Caco-2 (cell line): Measurements from ENCODE around the gene ADCY1. TPM values are rescaled to one million over a fixed set of nuclear protein-coding genes. Genes with fewer than 3 reads are reported as not detected.

ENCODE experiments used
- BruUV-seq: library from RNA; stranded (reverse); fragments of 400-500 nt; replicated peaks from 2 replicates; lab custom pipeline; 2021; lab: Mats Ljungman, UMichigan
- CTCF ChIA-PET: fragments of 300-600 bp; sonication (Branson Sonifier 250); formaldehyde crosslinking; loops from one replicate; lab custom pipeline; 2022; ENCODE audit warnings: antibody characterized with exemption; lab: Charles Lee
- POLR2A ChIA-PET: fragments of 300-600 bp; sonication (Branson Sonifier 250); formaldehyde crosslinking; loops from one replicate; lab custom pipeline; 2022; ENCODE audit warnings: antibody characterized with exemption; lab: Charles Lee
- DNase-seq, 2 experiments: peaks; one replicate each; pipeline versions ENCODE4 v3.0.0 to v3.0.0-alpha.2; 2020 to 2022
- H3K27me3 ChIP-seq: replicated peaks from 2 replicates; pipeline ENCODE4 v1.6.0; 2011; ENCODE audit warnings: low read length; ENCODE audit not compliant: control insufficient read depth, insufficient read depth
- H3K36me3 ChIP-seq: 2 replicates; pipeline ENCODE4 v1.5.1; 2011; ENCODE audit warnings: low read length; ENCODE audit not compliant: control insufficient read depth, insufficient read depth
- H3K4me1 ChIP-seq: fragments of 250-450 bp; sonication (Bioruptor Pico); 2 replicates; pipeline ENCODE4 v1.5.1; 2020; ENCODE audit warnings: mild to moderate bottlenecking
- H3K4me3 ChIP-seq: 2 replicates; pipeline ENCODE4 v1.5.1; 2011; ENCODE audit warnings: low read depth, mild to moderate bottlenecking, control low read depth, low read length
- H3K9me3 ChIP-seq: fragments of 250-450 bp; sonication (Bioruptor Pico); 2 replicates; pipeline ENCODE4 v1.5.1; 2020; ENCODE audit warnings: mild to moderate bottlenecking, moderate library complexity
- H3K27ac Mint-ChIP-seq: one replicate; pipeline ENCODE4 v1.8.0; 2022; ENCODE audit warnings: mixed read lengths; ENCODE audit not compliant: unreplicated experiment
- H3K27me3 Mint-ChIP-seq: one replicate; pipeline ENCODE4 v1.8.0; 2022; ENCODE audit warnings: mixed read lengths; ENCODE audit not compliant: insufficient read depth, unreplicated experiment
- H3K36me3 Mint-ChIP-seq: one replicate; pipeline ENCODE4 v1.8.0; 2022; ENCODE audit warnings: mild to moderate bottlenecking, mixed read lengths; ENCODE audit not compliant: insufficient read depth, unreplicated experiment
- H3K4me1 Mint-ChIP-seq: one replicate; pipeline ENCODE4 v1.8.0; 2022; ENCODE audit warnings: low read depth, mixed read lengths; ENCODE audit not compliant: unreplicated experiment
- H3K4me3 Mint-ChIP-seq: one replicate; pipeline ENCODE4 v1.8.0; 2022; ENCODE audit warnings: mild to moderate bottlenecking, moderate library complexity, mixed read lengths; ENCODE audit not compliant: unreplicated experiment
- H3K9me3 Mint-ChIP-seq: one replicate; pipeline ENCODE4 v1.8.0; 2022; ENCODE audit warnings: mixed read lengths; ENCODE audit not compliant: unreplicated experiment
- intact Hi-C: fragments of 100-400 bp; cut with micrococcal nuclease; formaldehyde crosslinking; loops from one replicate; pipeline ENCODE4 v1.10.0; 2022; ENCODE audit not compliant: unreplicated experiment
- total RNA-seq: library from RNA; stranded (reverse); gene quantifications from 2 replicates; pipeline ENCODE4 v1.2.3, GENCODE V29; 2022
- TF ChIP-seq, protein P1 (sequence below), 2 experiments: fragments of 200-600 bp in 1 of 2; IDR thresholded peaks; 1 replicate in 1 of 2; 2 replicates in 1 of 2; pipeline versions ENCODE4 v1.5.1 to v1.8.0; 2011 to 2022; ENCODE audit warnings: antibody characterized with exemption in 1 of 2, control low read depth in 1 of 2, inconsistent platforms in 1 of 2, low read depth in 1 of 2, low read length in 1 of 2, mild to moderate bottlenecking in 1 of 2, moderate library complexity in 1 of 2; ENCODE audit not compliant: insufficient read depth in 1 of 2, severe bottlenecking in 1 of 2, unreplicated experiment in 1 of 2

The ADCY1 gene
- total RNA-seq, 1 experiment from 2014 or later, result 2.9 TPM

DNA sequence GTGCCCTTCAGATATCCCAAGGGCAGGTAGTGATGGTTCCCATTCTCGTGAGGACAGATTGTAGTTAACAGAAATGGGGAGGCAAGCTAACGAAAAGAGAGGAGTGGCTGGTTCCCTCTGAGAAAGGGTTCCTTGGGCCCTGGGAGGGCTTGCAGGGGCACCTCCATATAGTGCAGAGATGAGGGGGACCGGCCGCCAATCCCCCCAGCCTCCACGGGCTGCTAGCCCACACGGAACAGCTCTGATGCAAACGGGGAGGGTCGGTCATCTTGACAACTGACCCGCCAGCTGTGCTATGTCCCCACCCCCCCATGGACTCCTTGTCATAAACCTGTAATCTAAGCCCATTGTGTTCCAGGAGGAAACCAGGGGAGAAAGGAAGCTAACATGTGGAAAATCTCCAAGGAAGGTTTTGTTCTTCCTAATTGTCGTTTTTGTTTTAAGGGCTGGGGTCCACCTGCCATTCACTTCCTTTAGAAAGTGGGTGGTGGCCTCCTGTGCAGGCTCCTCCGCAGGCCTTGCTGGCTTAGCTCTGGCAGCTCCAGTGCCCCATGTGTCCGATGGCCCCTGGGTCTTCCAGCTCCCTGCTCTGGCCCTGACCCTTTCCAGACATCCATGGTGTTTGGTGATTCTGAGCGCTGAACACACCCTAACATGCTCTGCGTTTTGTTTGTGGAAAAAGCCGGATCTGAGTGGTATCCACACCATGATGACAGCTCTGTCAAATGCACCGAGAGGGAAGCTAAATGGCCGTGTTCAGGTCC is 15.9 kb downstream of the ADCY1 start:
- Mint-ChIP-seq H3K4me3 (no peak overlapping the region), H3K36me3 (no peaks in the 10 kb centered on the region), H3K27ac (no peak overlapping the region), H3K9me3 (no peaks in the 10 kb centered on the region), H3K4me1 (no peaks in the 10 kb centered on the region), H3K27me3 (peaks cover 7% of the 10 kb centered on the region)
- Histone ChIP-seq H3K9me3 (no peaks in the 10 kb centered on the region), H3K36me3 (no peaks in the 10 kb centered on the region), H3K27me3 (no peaks in the 10 kb centered on the region), H3K4me3 (no peak overlapping the region), H3K4me1 (no peaks in the 10 kb centered on the region)
- intact Hi-C loops, result loop anchor here (10.0 kb wide), 1 partner anchor 265 kb away; no protein-coding TSS in a partner anchor
- DNase-seq, result peak in 1 of 2 experiments; percentile 20
- TF ChIP-seq, protein P1, sequence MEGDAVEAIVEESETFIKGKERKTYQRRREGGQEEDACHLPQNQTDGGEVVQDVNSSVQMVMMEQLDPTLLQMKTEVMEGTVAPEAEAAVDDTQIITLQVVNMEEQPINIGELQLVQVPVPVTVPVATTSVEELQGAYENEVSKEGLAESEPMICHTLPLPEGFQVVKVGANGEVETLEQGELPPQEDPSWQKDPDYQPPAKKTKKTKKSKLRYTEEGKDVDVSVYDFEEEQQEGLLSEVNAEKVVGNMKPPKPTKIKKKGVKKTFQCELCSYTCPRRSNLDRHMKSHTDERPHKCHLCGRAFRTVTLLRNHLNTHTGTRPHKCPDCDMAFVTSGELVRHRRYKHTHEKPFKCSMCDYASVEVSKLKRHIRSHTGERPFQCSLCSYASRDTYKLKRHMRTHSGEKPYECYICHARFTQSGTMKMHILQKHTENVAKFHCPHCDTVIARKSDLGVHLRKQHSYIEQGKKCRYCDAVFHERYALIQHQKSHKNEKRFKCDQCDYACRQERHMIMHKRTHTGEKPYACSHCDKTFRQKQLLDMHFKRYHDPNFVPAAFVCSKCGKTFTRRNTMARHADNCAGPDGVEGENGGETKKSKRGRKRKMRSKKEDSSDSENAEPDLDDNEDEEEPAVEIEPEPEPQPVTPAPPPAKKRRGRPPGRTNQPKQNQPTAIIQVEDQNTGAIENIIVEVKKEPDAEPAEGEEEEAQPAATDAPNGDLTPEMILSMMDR (IDR thresholded peaks at IDR 0.05; ENCODE audit: insufficient read depth in 1 of 2, low read depth in 1 of 2, low read length in 1 of 2, severe bottlenecking in 1 of 2, unreplicated experiment in 1 of 2), result no peak
- BruUV-seq, result no TSS peak
- ChIA-PET POLR2A (no interaction called here), CTCF (no interaction called here)

DNA sequence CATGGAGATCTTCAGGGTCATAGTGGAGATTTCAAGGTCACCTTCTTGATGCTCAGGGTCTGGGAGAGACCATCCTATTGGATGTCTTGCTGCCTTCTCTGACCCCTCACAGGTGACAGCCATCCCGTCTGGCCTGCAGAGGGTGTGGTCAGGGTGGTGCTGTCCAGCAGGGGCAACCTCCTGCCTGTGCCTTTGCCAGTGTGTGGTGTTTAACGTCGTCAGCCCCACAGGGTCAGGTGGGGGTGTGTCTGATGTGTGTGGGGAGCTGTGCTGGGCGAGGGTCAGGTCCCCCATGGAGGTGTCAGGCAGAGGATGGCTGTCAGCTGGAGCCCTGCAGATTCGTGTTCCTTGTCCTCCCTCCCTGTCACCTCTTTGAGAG is 16.5 kb downstream of the ADCY1 start:
- H3K4me1 Mint-ChIP-seq, result no peaks in the 10 kb centered on the region
- Histone ChIP-seq H3K9me3 (no peaks in the 10 kb centered on the region), H3K4me1 (no peaks in the 10 kb centered on the region), H3K27me3 (no peaks in the 10 kb centered on the region), H3K4me3 (no peak overlapping the region), H3K36me3 (no peaks in the 10 kb centered on the region)
- H3K27me3 Mint-ChIP-seq, result peaks cover 12% of the 10 kb centered on the region
- no TSS peak for BruUV-seq
- no peak overlapping the region for H3K4me3 Mint-ChIP-seq
- ChIA-PET CTCF (no interaction called here), POLR2A (no interaction called here)
- TF ChIP-seq, protein P1 (IDR thresholded peaks at IDR 0.05; ENCODE audit: insufficient read depth in 1 of 2, low read depth in 1 of 2, low read length in 1 of 2, severe bottlenecking in 1 of 2, unreplicated experiment in 1 of 2), result no peak
- no peak overlapping the region for H3K27ac Mint-ChIP-seq
- DNase-seq, result peak in 1 of 2 experiments; percentile 25
- intact Hi-C loops, result loop anchor here (10.0 kb wide), 1 partner anchor 264 kb away; no protein-coding TSS in a partner anchor
- H3K9me3 Mint-ChIP-seq, result no peaks in the 10 kb centered on the region
- no peaks in the 10 kb centered on the region for H3K36me3 Mint-ChIP-seq

DNA sequence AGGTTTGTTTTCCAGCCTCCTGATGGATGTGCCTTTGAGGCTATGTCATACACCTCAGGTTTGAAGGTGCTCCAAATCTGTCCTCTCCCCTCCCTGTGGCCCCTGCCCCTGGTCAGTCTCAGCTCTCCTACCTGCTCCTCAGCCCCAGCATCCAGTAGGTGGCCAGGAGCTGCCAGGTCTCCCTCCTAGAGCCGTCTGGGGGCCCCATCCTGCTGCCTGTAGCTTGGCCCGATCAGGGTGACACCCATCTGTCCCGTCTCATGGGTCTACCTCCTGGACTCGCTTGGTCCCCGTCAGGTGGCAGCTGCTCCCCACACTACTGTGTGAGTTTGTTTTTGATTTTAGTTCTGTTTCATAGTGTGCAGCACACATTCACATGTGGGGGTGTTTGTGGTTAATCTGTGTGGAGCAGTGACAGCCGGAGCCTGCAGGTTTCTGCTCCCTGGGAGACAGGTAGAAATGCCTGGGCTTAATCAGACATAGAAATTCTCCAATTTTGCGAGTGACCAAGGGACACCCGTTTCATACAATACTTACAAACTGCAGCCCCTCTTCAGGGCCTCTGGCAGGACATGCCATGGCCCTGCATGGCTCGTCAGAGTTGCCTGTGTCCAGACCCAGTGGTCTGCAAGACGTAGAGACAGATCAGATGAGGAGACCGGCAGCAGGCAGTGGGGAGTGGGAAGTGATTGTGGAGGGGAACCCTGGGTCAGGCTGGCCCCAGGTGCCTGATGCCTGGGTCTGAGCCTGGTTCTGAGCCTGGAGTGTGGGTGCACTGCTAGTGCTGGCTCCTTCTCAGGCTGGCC is 17.1 kb downstream of the ADCY1 start:
- Mint-ChIP-seq H3K27me3 (peaks cover 13% of the 10 kb centered on the region), H3K27ac (no peak overlapping the region), H3K4me1 (no peaks in the 10 kb centered on the region), H3K4me3 (no peak overlapping the region), H3K36me3 (no peaks in the 10 kb centered on the region), H3K9me3 (no peaks in the 10 kb centered on the region)
- POLR2A ChIA-PET, result no interaction called here
- Histone ChIP-seq H3K4me3 (no peak overlapping the region), H3K4me1 (no peaks in the 10 kb centered on the region), H3K36me3 (no peaks in the 10 kb centered on the region), H3K27me3 (no peaks in the 10 kb centered on the region), H3K9me3 (no peaks in the 10 kb centered on the region)
- intact Hi-C loops, result loop anchor here (10.0 kb wide), 1 partner anchor 263 kb away; no protein-coding TSS in a partner anchor
- CTCF ChIA-PET, result no interaction called here
- TF ChIP-seq, protein P1 (IDR thresholded peaks at IDR 0.05; ENCODE audit: insufficient read depth in 1 of 2, low read depth in 1 of 2, low read length in 1 of 2, severe bottlenecking in 1 of 2, unreplicated experiment in 1 of 2), result no peak
- BruUV-seq, result no TSS peak
- peak in 1 of 2 experiments; percentile 19 for DNase-seq
